RPMI8226 (cell line): Measurements from ENCODE around the gene SYNC.
"Not testable (repeated sequence)": the region's sequence is repeated elsewhere in the genome, so short reads cannot be mapped to it uniquely, and the experiment has no call there.

Source experiments
- DNase-seq: peaks from one replicate; pipeline ENCODE4 v3.0.0-alpha.2; 2015

The SYNC gene

GRCh38 chr1:32639489-32640075 lies 63.0 kb downstream of the SYNC start:
- DNase-seq: no peak

DNA sequence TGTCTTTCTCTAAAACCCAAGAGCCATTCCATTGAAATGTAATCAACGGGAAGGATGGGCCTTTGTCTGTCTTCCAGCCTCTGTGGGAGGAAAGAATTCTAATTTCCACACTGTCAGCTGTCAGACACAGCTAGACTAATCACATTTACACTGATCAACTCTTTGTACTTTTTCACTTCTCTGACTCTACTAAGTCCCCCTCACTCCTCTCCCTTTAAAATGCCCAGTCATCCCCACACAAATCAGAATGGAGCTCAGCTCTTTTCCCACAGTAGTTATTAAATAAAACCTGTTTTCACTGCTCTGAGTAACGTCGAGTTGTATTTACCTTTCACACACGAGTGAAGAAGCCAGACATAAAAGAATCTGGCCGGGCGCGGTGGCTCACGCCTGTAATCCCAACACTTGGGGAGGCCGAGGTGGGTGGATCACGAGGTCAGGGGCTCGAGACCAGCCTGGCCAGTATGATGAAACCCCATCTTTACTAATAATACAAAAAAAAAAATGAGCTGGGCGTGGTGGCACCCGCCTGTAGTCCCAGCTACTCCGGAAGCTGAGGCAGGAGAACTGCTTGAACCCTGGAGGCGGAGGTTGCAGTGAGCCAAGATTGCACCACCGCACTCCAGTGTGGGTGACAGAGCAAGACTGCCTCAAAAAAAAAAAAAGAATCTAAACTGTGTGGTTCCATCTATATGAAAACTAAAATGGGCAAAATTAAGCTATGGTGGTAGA lies 65.5 kb downstream of the SYNC start:
- no peak for DNase-seq

DNA sequence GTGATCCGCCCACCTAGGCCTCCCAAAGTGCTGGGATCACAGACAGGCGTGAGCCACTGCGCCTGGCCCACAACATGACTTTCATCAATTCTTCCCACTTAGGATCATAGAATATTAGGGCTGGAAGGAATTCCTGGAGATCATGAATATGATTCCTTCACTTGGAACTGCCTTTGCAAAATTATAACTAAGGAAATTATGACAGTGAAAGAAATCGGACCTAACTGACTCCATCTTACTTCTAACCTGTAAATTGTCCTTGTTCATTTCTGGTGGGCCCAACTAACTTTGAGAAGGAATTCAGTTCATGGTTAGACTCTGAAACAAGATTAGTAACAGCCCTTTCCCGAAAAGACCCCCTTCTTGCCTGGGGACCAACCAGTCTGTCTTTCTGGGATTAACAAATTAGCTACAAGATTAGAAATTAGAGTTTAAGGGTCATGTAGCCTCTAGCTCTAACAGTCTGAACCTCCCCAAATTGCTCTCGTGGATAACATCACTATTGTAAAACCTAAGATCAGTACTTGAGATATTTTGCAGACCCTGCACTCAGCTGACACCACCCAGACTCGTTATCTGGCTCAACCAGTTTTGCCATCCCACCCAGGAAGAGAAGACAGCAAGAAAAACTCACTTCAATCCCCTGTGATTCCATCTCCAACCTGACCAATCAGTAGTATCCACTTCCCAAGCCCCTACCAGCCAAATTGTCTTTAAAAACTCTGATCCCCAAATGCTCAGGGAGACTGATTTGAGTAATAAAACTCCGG lies 66.9 kb downstream of the SYNC start:
- no peak for DNase-seq

DNA sequence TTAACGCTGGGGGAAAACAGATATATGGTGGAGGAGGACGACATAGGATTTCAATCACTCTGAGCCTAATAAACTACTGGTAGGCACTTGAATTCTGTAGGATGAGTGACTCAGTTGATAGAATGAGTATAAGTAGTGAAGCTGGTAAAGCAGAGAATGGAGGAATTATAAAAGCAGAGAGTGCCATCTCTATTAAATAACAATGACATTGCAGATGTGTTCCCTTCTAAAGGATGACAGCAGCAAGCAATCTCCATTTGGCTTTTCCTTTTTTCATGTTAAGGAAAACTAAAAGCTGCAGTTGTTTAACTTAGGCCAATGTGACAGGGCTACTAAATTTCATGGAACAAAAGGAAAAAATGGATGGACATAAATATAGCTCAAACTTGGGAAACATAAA lies 69.7 kb downstream of the SYNC start:
- no peak for DNase-seq

GRCh38 chr1:32630173-32630572 lies 72.4 kb downstream of the SYNC start:
- not testable (repeated sequence) for DNase-seq
